ENCODE measurements around the gene UBQLN1. TPM values are rescaled to one million over a fixed set of nuclear protein-coding genes. Genes with fewer than 3 reads are reported as not detected.

Gene UBQLN1
- polyA plus RNA-seq, 1 of the 3 experiments (the other 2 are of a cell fraction): 60.3 TPM

DNA sequence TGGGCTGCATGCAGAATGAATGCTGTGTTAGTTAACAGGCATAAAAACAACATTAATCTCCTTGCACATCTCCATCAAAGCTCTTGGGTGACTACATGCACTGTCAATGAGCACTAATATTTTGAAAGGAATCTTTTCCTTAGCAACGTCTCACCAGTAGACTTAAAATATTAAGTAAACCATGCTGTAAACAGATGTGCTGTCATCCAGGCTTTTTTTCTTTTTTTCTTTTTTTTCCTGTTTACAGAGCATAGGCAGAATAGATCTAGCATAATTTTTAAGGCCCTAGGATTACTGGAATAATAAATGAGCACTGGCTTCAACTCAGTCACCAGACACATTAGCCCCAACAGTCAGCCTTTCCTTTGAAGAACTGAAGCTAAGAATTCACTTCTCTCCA is 36.3 kb downstream of the UBQLN1 start:
- H3K4me2 ChIP-seq: no peak overlapping the region
- no peak overlapping the region for H3K9ac ChIP-seq
- no peaks in the 10 kb centered on the region for H3K9me2 ChIP-seq
- no peaks in the 10 kb centered on the region for H3K9me3 ChIP-seq
- WGBS (ENCODE audit: low lambda C conversion rate): 90% methylated on average over 1 of the region's 1 CpG
- H3K4me1 ChIP-seq (ENCODE audit: control insufficient read depth in 1 of 2, insufficient read depth in 2 of 2, low read depth in 1 of 2, low read length in 1 of 2): peaks cover 0 to 5% of the 10 kb centered on the region in 2 experiments; a peak in 1 of 4 replicates
- H2AFZ ChIP-seq (ENCODE audit: low read depth): no peak overlapping the region
- peaks cover 4% of the 10 kb centered on the region for H3F3A ChIP-seq (replicated peaks; ENCODE audit: insufficient read depth)
- ChIA-PET POLR2A (no interaction called here), CTCF (no interaction called here)
- peaks cover 91% of the 10 kb centered on the region for H3K79me2 ChIP-seq (ENCODE audit: insufficient read depth)
- TF ChIP-seq EP300 (IDR thresholded peaks at IDR 0.05; ENCODE audit: borderline replicate concordance in 1 of 2, low read depth in 1 of 2, low read length in 1 of 2): no peak
- TF ChIP-seq, protein P1, sequence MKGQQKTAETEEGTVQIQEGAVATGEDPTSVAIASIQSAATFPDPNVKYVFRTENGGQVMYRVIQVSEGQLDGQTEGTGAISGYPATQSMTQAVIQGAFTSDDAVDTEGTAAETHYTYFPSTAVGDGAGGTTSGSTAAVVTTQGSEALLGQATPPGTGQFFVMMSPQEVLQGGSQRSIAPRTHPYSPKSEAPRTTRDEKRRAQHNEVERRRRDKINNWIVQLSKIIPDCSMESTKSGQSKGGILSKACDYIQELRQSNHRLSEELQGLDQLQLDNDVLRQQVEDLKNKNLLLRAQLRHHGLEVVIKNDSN (IDR thresholded peaks at IDR 0.05; ENCODE audit: borderline replicate concordance, low read depth): no peak
- H3K36me3 ChIP-seq (replicated peaks in 1 of 2; ENCODE audit: control insufficient read depth in 1 of 2, insufficient read depth in 2 of 2, low read length in 1 of 2): peaks cover 57 to 77% of the 10 kb centered on the region in 2 experiments
- H4K20me1 ChIP-seq (ENCODE audit: insufficient read depth): peaks cover 23% of the 10 kb centered on the region
- no peak overlapping the region for H3K4me3 ChIP-seq (ENCODE audit: low read depth in 2 of 2, low read length in 1 of 2)
- no peak for DNase-seq
- no peak overlapping the region for H3K27ac ChIP-seq (ENCODE audit: low read depth in 2 of 2, low read length in 1 of 2)
- no peaks in the 10 kb centered on the region for H3K27me3 ChIP-seq (ENCODE audit: insufficient read depth)

DNA sequence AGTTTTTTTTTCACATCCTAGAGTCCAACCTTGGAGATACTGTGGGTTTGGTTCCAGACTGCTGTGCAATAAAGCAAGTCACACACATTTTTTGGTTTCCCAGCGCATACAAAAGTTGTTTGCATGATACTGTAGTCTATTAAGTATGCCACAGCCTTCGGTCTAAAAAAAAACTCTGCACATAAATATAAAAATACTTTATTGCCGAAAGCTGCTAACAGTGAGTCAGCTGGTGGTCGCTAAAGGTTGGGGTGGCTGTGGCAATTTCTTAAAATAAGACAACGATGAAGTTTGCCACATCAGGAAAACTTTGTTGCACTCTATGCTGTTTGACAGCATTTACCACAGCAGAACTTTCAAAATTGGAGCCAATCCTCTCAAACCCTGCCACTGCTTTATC is 37.4 kb downstream of the UBQLN1 start:
- peaks cover 94% of the 10 kb centered on the region for H3K79me2 ChIP-seq (ENCODE audit: insufficient read depth)
- no peak overlapping the region for H3K4me2 ChIP-seq
- CTCF ChIA-PET: no interaction called here
- TF ChIP-seq RAD21 (IDR thresholded peaks at IDR 0.05; ENCODE audit: low read length) (no peak), POLR2AphosphoS5 (IDR thresholded peaks at IDR 0.05; ENCODE audit: low read depth, low read length) (no peak), MEF2A (IDR thresholded peaks at IDR 0.05; ENCODE audit: borderline replicate concordance, low read depth) (no peak), RXRA (IDR thresholded peaks at IDR 0.05; ENCODE audit: borderline replicate concordance, low read depth) (no peak), GABPA (IDR thresholded peaks at IDR 0.05; ENCODE audit: low read depth) (no peak), CHD2 (IDR thresholded peaks at IDR 0.05; ENCODE audit: low read length, partially characterized antibody) (no peak), SMC3 (IDR thresholded peaks at IDR 0.05; ENCODE audit: low read depth, low read length) (no peak), TCF12 (IDR thresholded peaks at IDR 0.05) (no peak), RCOR1 (IDR thresholded peaks at IDR 0.05; ENCODE audit: low read length) (no peak), TEAD4 (IDR thresholded peaks at IDR 0.05; ENCODE audit: borderline replicate concordance, insufficient read depth) (no peak), YY1 (IDR thresholded peaks at IDR 0.05; ENCODE audit: low read depth) (no peak), FOXM1 (IDR thresholded peaks at IDR 0.05; ENCODE audit: low read depth) (no peak)
- TF ChIP-seq, protein P2, sequence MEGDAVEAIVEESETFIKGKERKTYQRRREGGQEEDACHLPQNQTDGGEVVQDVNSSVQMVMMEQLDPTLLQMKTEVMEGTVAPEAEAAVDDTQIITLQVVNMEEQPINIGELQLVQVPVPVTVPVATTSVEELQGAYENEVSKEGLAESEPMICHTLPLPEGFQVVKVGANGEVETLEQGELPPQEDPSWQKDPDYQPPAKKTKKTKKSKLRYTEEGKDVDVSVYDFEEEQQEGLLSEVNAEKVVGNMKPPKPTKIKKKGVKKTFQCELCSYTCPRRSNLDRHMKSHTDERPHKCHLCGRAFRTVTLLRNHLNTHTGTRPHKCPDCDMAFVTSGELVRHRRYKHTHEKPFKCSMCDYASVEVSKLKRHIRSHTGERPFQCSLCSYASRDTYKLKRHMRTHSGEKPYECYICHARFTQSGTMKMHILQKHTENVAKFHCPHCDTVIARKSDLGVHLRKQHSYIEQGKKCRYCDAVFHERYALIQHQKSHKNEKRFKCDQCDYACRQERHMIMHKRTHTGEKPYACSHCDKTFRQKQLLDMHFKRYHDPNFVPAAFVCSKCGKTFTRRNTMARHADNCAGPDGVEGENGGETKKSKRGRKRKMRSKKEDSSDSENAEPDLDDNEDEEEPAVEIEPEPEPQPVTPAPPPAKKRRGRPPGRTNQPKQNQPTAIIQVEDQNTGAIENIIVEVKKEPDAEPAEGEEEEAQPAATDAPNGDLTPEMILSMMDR (IDR thresholded peaks at IDR 0.05): no peak
- TF ChIP-seq, protein P1 (IDR thresholded peaks at IDR 0.05; ENCODE audit: borderline replicate concordance, low read depth): no peak
- TF ChIP-seq, protein P3, sequence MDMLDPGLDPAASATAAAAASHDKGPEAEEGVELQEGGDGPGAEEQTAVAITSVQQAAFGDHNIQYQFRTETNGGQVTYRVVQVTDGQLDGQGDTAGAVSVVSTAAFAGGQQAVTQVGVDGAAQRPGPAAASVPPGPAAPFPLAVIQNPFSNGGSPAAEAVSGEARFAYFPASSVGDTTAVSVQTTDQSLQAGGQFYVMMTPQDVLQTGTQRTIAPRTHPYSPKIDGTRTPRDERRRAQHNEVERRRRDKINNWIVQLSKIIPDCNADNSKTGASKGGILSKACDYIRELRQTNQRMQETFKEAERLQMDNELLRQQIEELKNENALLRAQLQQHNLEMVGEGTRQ (IDR thresholded peaks at IDR 0.05; ENCODE audit: borderline replicate concordance, low read depth, low read length): no peak
- TF ChIP-seq, protein P4, sequence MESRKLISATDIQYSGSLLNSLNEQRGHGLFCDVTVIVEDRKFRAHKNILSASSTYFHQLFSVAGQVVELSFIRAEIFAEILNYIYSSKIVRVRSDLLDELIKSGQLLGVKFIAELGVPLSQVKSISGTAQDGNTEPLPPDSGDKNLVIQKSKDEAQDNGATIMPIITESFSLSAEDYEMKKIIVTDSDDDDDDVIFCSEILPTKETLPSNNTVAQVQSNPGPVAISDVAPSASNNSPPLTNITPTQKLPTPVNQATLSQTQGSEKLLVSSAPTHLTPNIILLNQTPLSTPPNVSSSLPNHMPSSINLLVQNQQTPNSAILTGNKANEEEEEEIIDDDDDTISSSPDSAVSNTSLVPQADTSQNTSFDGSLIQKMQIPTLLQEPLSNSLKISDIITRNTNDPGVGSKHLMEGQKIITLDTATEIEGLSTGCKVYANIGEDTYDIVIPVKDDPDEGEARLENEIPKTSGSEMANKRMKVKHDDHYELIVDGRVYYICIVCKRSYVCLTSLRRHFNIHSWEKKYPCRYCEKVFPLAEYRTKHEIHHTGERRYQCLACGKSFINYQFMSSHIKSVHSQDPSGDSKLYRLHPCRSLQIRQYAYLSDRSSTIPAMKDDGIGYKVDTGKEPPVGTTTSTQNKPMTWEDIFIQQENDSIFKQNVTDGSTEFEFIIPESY (IDR thresholded peaks at IDR 0.05; ENCODE audit: borderline replicate concordance, low read depth): no peak
- TF ChIP-seq, protein P5, sequence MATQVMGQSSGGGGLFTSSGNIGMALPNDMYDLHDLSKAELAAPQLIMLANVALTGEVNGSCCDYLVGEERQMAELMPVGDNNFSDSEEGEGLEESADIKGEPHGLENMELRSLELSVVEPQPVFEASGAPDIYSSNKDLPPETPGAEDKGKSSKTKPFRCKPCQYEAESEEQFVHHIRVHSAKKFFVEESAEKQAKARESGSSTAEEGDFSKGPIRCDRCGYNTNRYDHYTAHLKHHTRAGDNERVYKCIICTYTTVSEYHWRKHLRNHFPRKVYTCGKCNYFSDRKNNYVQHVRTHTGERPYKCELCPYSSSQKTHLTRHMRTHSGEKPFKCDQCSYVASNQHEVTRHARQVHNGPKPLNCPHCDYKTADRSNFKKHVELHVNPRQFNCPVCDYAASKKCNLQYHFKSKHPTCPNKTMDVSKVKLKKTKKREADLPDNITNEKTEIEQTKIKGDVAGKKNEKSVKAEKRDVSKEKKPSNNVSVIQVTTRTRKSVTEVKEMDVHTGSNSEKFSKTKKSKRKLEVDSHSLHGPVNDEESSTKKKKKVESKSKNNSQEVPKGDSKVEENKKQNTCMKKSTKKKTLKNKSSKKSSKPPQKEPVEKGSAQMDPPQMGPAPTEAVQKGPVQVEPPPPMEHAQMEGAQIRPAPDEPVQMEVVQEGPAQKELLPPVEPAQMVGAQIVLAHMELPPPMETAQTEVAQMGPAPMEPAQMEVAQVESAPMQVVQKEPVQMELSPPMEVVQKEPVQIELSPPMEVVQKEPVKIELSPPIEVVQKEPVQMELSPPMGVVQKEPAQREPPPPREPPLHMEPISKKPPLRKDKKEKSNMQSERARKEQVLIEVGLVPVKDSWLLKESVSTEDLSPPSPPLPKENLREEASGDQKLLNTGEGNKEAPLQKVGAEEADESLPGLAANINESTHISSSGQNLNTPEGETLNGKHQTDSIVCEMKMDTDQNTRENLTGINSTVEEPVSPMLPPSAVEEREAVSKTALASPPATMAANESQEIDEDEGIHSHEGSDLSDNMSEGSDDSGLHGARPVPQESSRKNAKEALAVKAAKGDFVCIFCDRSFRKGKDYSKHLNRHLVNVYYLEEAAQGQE (IDR thresholded peaks at IDR 0.05; ENCODE audit: low read depth, low read length): no peak

More for the DNA sequence above, 37.4 kb downstream of the UBQLN1 start:
- DNase-seq: no peak
- POLR2A ChIA-PET: no interaction called here
- no peak overlapping the region for H3K27ac ChIP-seq (ENCODE audit: low read depth in 2 of 2, low read length in 1 of 2)
- H3K9me2 ChIP-seq: no peaks in the 10 kb centered on the region
- no peaks in the 10 kb centered on the region for H3K27me3 ChIP-seq (ENCODE audit: insufficient read depth)
- no peak overlapping the region for H3K4me3 ChIP-seq (ENCODE audit: low read depth in 2 of 2, low read length in 1 of 2)
- no peaks in the 10 kb centered on the region for H3K9me3 ChIP-seq
- WGBS (ENCODE audit: low lambda C conversion rate): 96% methylated on average over 5 of the region's 5 CpGs
- H4K20me1 ChIP-seq (ENCODE audit: insufficient read depth): peaks cover 17% of the 10 kb centered on the region
- no peak overlapping the region for H2AFZ ChIP-seq (ENCODE audit: low read depth)
- peaks cover 61 to 79% of the 10 kb centered on the region in 2 experiments for H3K36me3 ChIP-seq (replicated peaks in 1 of 2; ENCODE audit: control insufficient read depth in 1 of 2, insufficient read depth in 2 of 2, low read length in 1 of 2)
- no peak overlapping the region for H3K9ac ChIP-seq
- peaks cover 0 to 5% of the 10 kb centered on the region in 2 experiments; a peak in 1 of 4 replicates for H3K4me1 ChIP-seq (ENCODE audit: control insufficient read depth in 1 of 2, insufficient read depth in 2 of 2, low read depth in 1 of 2, low read length in 1 of 2)
- H3F3A ChIP-seq (replicated peaks; ENCODE audit: insufficient read depth): peaks cover 4% of the 10 kb centered on the region
